Thoracic aorta (tissue), 2 donors: ENCODE measurements around the gene TSPAN2. TPM values are rescaled to one million over a fixed set of nuclear protein-coding genes. Genes with fewer than 3 reads are reported as not detected.

Experiments used
- ATAC-seq: fragments of 150-250 bp; one replicate; pipeline ENCODE4 v1.8.0; 2017; ENCODE audit warnings: low read depth; ENCODE audit not compliant: insufficient number of reproducible peaks, low FRiP score
- DNase-seq: peaks from one replicate; pipeline ENCODE4 v3.0.0-alpha.2; 2020; ENCODE audit warnings: low spot score
- H3K27ac ChIP-seq, 2 donors: fragments of 200-600 bp; sonication (generic); 1 replicate in 1 of 2; 2 replicates in 1 of 2; pipeline ENCODE4 v1.5.1; 2016; ENCODE audit warnings: mild to moderate bottlenecking in 2 of 2, moderate library complexity in 2 of 2
- H3K27me3 ChIP-seq: fragments of 200-600 bp; sonication (generic); replicated peaks from 2 replicates; pipeline ENCODE4 v1.6.0; 2016; ENCODE audit warnings: mild to moderate bottlenecking; ENCODE audit not compliant: insufficient read depth
- H3K36me3 ChIP-seq: fragments of 200-600 bp; sonication (generic); one replicate; pipeline ENCODE4 v1.5.1; 2016
- H3K4me1 ChIP-seq, 2 donors: fragments of 200-600 bp; sonication (generic); 1 replicate in 1 of 2; 2 replicates in 1 of 2; pipeline versions ENCODE4 v1.5.1 to v1.6.0; 2016; ENCODE audit warnings: low read depth in 2 of 2, mild to moderate bottlenecking in 1 of 2; ENCODE audit not compliant: control insufficient read depth in 1 of 2
- H3K4me3 ChIP-seq: fragments of 200-600 bp; sonication (generic); 2 replicates; pipeline ENCODE4 v1.5.1; 2016; ENCODE audit warnings: mild to moderate bottlenecking
- H3K9me3 ChIP-seq: fragments of 200-600 bp; sonication (generic); 2 replicates; pipeline ENCODE4 v1.5.1; 2016
- total RNA-seq, 2 donors: library from RNA; depleted of rRNA; stranded (reverse); fragments of >200 nt; gene quantifications; one replicate each; pipeline versions ENCODE4 v1.1.0 to v1.2.3, GENCODE V29; 2016
- TF ChIP-seq, protein P1 (sequence below): fragments of 200-600 bp; sonication (generic); IDR thresholded peaks from one replicate; pipeline ENCODE4 v1.5.1; 2019; ENCODE audit warnings: antibody characterized with exemption

TSPAN2 gene
- total RNA-seq, 2 donors from 2014 or later, result 26.2 to 34.3 TPM

DNA sequence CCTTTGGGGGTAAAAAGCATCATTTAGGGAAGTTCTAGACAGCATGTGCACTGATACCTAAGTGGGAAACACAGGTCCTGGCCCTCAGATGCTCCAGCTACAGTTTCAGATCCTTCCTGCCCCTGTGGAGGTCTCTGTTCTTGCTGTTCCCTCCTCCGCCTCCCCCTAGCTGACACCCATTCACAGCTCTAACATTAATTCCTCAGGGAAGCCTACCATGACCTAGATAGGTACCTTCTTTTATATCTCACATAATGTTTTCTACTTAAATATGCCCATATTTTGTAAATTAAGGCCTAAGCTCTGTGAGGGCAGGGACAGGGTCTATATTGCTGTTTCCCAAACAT lies 11.3 kb downstream of the TSPAN2 start:
- H3K9me3 ChIP-seq, result no peaks in the 10 kb centered on the region
- DNase-seq (no peak), ATAC-seq (no peak)
- H3K27me3 ChIP-seq, result no peaks in the 10 kb centered on the region
- no peaks in the 10 kb centered on the region for H3K36me3 ChIP-seq
- H3K4me3 ChIP-seq, result no peak overlapping the region
- H3K27ac ChIP-seq, result peak overlapping the region in 1 of 2 donors; percentile 45
- peaks cover 28 to 52% of the 10 kb centered on the region in 2 donors for H3K4me1 ChIP-seq
- TF ChIP-seq, protein P1, sequence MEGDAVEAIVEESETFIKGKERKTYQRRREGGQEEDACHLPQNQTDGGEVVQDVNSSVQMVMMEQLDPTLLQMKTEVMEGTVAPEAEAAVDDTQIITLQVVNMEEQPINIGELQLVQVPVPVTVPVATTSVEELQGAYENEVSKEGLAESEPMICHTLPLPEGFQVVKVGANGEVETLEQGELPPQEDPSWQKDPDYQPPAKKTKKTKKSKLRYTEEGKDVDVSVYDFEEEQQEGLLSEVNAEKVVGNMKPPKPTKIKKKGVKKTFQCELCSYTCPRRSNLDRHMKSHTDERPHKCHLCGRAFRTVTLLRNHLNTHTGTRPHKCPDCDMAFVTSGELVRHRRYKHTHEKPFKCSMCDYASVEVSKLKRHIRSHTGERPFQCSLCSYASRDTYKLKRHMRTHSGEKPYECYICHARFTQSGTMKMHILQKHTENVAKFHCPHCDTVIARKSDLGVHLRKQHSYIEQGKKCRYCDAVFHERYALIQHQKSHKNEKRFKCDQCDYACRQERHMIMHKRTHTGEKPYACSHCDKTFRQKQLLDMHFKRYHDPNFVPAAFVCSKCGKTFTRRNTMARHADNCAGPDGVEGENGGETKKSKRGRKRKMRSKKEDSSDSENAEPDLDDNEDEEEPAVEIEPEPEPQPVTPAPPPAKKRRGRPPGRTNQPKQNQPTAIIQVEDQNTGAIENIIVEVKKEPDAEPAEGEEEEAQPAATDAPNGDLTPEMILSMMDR, result no peak

DNA sequence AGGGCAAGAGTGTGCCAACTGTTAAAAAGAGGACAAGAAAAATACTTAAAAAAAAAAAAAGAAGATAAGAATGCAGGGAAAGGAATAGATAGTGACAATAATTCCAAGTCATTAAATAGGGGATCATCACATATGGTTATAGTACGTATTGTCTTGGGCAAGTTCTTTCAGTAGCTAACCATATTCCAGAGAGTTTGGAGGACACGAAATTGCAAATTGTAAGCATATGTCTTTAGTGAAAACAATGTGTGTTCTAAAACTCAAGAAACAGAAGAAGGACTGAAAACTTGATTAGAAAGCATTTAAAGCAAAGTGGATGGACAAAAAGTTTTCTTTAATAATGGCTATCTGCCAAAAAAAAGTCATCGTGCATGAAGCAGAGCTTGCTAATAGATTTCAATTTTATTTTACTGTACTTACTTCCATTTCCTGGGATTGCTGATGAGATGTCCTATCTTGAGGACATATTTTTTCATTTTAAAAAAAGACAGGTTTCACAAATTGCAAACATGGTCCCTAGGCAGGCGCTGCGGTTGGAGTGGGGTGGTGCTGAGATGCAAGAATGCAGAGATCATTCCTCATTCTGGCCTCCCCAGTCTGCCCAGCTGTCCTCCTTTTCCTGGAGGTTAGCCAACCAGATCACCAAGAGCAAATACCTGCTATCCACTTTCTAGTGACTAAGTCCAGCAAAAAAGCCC lies 11.9 kb downstream of the TSPAN2 start:
- no peak for DNase-seq
- H3K9me3 ChIP-seq, result no peaks in the 10 kb centered on the region
- ATAC-seq, result no peak
- H3K27me3 ChIP-seq, result no peaks in the 10 kb centered on the region
- H3K27ac ChIP-seq, result peak overlapping the region in 1 of 2 donors; percentile 45
- no peaks in the 10 kb centered on the region for H3K36me3 ChIP-seq
- peaks cover 33 to 57% of the 10 kb centered on the region in 2 donors for H3K4me1 ChIP-seq
- TF ChIP-seq, protein P1, result no peak
- no peak overlapping the region for H3K4me3 ChIP-seq

DNA sequence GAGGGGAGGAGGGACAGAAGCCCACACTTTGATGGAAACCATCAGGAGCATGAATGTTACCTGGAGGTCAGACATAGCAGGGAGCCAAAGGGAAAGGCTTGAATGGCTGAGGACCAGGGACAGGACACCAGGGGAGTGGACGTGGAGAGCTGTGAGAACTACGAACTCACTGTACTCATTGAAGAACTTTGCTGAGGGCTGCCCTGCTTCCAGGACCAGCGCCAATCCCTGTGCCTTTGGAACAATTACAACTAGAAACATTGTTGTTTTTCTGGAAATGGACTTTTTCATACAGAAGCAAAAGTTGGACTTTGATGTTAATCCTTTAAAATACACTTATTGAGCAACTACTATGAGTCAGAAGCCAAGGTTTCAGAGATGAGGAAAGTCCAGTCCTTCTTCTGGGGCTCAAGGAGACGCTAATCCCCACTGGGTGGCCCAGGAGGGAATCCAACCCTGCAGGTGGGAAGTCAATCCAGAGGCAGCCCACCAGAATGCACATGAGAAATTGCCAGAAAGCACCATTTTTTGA lies 12.9 kb downstream of the TSPAN2 start:
- H3K9me3 ChIP-seq, result no peaks in the 10 kb centered on the region
- ATAC-seq, result no peak
- no peaks in the 10 kb centered on the region for H3K27me3 ChIP-seq
- no peak for DNase-seq
- H3K4me1 ChIP-seq, result peaks cover 36 to 64% of the 10 kb centered on the region in 2 donors
- H3K27ac ChIP-seq, result peak overlapping the region; percentile 45 to 78
- H3K36me3 ChIP-seq, result no peaks in the 10 kb centered on the region
- TF ChIP-seq, protein P1, result no peak
- H3K4me3 ChIP-seq, result no peak overlapping the region

DNA sequence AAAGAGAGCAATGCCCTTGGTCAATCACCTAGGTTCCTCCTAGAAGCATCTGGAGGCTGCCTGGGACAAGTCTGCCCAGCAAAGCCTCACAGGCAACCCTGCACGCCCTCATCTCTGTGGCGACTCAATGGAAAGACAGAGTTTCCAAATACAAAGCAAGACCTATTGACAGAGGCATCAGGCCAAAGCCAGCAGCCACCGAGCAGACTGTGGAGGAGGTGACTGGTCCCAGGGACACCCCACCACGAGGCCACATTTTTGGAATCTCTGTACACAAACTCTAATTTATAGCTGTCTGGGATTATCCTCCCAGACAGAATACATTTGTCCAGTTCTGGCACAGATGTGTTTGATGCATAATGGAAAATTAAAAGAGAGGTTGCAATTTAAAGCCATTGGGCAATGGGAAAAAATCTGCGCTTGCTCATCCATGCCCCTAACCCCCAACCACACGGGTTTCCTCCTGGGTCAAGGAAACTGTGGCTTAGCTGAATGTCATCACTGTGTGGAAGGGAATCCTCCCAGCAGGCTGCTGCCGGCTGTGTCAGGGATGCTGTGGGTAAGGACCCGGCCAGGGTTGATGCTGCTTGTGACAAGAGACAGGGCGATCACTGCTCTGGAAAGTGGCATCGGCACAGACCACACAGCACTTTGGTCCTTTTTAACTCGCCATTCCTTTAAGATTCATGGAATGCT lies 14.3 kb downstream of the TSPAN2 start:
- no peak overlapping the region for H3K4me3 ChIP-seq
- no peaks in the 10 kb centered on the region for H3K36me3 ChIP-seq
- H3K27me3 ChIP-seq, result no peaks in the 10 kb centered on the region
- ATAC-seq, result no peak
- peaks cover 36 to 66% of the 10 kb centered on the region in 2 donors for H3K4me1 ChIP-seq
- peak overlapping the region; percentile 75 to 78 for H3K27ac ChIP-seq
- TF ChIP-seq, protein P1, result no peak
- DNase-seq, result no peak
- no peaks in the 10 kb centered on the region for H3K9me3 ChIP-seq

DNA sequence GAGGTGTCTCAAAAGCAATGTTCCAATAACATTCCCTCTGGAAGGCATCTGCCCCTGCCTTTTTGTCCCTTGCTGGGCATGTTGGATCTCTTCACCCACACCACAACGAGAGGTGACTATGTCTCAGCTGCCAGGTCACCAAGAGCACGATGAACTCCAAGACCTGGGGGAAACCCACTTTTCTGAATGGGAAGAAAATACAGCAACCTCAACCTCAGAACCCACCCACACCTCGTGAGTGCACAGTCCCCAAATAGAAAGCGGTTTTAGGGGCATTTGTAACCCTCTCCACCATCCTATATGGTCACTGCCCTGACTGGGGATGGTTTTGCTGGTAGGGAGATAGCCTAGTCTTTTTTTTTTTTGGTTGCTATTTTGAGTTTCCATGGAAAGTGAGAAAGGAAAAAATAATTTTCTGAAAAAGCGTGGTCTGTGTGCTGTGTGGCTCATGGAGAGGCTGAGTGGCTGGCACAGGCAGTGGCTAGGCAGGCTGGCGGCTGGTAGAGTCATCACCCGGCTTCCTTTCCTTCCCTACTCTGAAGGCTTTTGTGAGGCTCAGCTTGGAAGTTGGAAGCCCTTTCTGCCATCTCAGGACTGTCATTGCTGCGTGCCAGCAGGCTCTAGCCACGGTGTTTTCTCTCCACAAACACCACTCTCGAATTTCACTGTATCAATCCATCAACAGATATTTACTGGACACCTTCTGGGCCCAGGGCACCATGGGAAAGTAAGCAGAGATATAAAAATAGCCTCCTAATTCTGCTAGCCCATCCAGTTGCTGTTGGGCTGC lies 15.8 kb downstream of the TSPAN2 start:
- DNase-seq (no peak), ATAC-seq (peak; percentile 22)
- TF ChIP-seq, protein P1, result no peak
- peaks cover 50 to 81% of the 10 kb centered on the region in 2 donors for H3K4me1 ChIP-seq
- H3K9me3 ChIP-seq, result no peaks in the 10 kb centered on the region
- no peaks in the 10 kb centered on the region for H3K36me3 ChIP-seq
- peak overlapping the region; percentile 62 for H3K4me3 ChIP-seq
- peak overlapping the region; percentile 75 to 78 for H3K27ac ChIP-seq
- no peaks in the 10 kb centered on the region for H3K27me3 ChIP-seq
